T-helper 17 cell (primary cell): ENCODE data around the gene PPP3CA. TPM values are rescaled to one million over a fixed set of nuclear protein-coding genes. Genes with fewer than 3 reads are reported as not detected.

Experiments used
- ATAC-seq: fragments of 150-1000 bp; cut with Tn5 transposase; 2 replicates; pipeline ENCODE4 v1.10.0; 2021; ENCODE audit warnings: mild to moderate bottlenecking, moderate library complexity
- DNase-seq, 3 donors: peaks; one replicate each; pipeline versions ENCODE4 v3.0.0 to v3.0.0-alpha.2; 2020 to 2021
- H3K9me3 ChIP-seq: one replicate; pipeline ENCODE4 v1.7.0; 2013; ENCODE audit warnings: low read length, mild to moderate bottlenecking; ENCODE audit not compliant: control insufficient read depth, poor library complexity, severe bottlenecking
- H3K27ac Mint-ChIP-seq: one replicate; pipeline ENCODE4 v1.8.0; 2022; ENCODE audit warnings: mild to moderate bottlenecking, moderate library complexity, mixed read lengths
- H3K27me3 Mint-ChIP-seq: one replicate; pipeline ENCODE4 v1.8.0; 2022; ENCODE audit warnings: mixed read lengths
- H3K36me3 Mint-ChIP-seq: one replicate; pipeline ENCODE4 v1.8.0; 2022; ENCODE audit warnings: low read depth, mixed read lengths
- H3K4me1 Mint-ChIP-seq: one replicate; pipeline ENCODE4 v1.8.0; 2022; ENCODE audit warnings: mild to moderate bottlenecking, mixed read lengths
- H3K4me3 Mint-ChIP-seq: one replicate; pipeline ENCODE4 v1.8.0; 2022; ENCODE audit warnings: mild to moderate bottlenecking, moderate library complexity, mixed read lengths
- total RNA-seq, 4 donors: library from RNA in 2 of 4; stranded (reverse) in 2 of 4; gene quantifications; one replicate each; pipeline ENCODE4 v1.2.3 and lab custom pipeline; 2022 to 2026

The PPP3CA gene
- total RNA-seq, 2 donors from 2014 or later, result 28.4 to 36.9 TPM

DNA sequence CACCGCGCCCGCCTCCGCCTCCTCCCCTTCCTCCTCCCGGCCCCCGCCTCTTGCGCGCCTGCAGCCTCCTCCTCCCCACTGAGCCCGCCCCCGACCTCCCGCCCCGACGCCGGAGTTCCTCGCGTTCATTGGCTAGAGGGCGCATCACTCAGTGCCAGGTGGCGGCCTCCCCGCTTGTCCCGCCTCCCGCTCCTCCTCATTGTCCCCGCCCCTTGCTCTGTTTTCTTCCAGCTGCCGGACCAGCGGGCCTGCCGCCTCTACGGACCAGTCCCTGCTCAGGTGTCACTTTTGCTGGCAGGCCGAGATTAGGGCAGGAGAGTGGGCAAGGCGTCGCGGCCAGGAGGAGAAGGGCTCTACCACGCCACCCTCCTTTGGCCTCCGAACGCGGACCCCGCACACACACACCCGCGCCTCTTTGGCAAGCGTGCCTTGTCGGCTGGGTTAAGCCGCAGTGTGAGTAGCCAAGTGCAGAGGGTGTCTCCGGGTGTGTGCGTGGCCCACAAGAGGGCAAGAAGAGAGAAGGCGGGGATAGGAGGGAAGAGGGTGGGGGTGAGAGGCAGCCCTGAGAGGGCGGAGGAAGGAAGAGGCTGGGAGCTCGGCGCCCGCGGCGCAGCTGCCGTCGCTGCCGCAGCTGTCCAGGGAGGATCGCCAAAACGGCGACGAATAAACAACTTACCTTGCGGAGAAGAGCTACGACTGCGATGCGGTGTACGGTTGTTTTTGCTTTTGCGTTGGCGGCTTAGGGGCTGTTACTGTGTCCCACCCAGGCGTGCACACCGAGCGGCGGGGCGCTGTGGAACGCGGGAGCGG is 436 bp upstream of the PPP3CA start:
- peak; percentile 99 for DNase-seq
- Mint-ChIP-seq H3K4me1 (peaks cover 30% of the 10 kb centered on the region), H3K36me3 (peaks cover 6% of the 10 kb centered on the region), H3K27me3 (no peaks in the 10 kb centered on the region), H3K4me3 (peak overlapping the region; percentile 97), H3K27ac (peak overlapping the region; percentile 92)
- peak; percentile 86 for ATAC-seq
- H3K9me3 ChIP-seq, result no peaks in the 10 kb centered on the region

DNA sequence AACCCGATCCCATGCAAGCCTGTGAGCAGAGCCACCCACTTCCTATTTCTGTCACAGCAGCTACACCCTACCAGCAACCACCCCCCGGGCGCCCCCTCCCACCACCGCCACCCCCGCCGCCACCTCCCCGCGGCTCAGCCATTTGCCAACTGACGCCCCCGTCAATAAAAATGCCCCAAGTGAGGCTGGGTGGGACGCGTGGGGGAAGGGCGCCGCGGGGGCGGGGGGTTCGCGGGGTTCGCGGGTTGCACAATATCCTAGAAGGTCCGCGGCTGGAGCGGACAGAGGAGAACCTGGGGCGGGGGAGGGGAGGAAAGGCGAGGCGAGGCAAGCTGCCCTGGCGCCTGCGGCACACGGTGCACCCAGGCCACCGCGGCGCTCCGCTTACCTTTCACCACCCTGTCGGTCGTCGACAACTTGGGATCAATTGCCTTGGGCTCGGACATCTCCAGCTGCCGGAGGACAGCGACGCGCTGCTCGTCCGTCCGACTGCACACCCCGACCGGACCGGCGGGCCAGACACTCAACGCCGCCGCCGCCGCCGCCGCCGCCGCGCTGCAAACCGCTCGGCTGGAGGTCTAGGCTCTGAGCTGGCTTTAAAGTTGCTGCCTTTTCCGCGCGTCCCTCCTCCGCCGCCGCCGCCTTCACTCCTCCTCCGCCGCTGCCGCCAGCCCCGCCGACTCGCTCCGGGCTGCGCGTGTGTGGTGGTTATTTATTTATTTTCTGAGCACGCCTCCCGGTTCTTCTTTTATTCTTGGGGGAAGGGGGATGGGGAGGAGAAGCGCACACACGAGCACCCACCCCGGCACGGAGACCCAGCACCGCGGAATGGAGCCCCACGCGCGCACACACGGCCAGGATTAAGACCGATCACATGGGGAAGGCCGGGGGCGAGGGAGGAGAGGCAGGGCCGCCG is 717 bp downstream of the PPP3CA start:
- Mint-ChIP-seq H3K36me3 (peaks cover 6% of the 10 kb centered on the region), H3K4me1 (peaks cover 33% of the 10 kb centered on the region), H3K27ac (peak overlapping the region; percentile 94), H3K27me3 (no peaks in the 10 kb centered on the region), H3K4me3 (peak overlapping the region; percentile 97)
- no peaks in the 10 kb centered on the region for H3K9me3 ChIP-seq
- DNase-seq (peak; percentile 48 to 61 (median 54)), ATAC-seq (peak; percentile 38)

DNA sequence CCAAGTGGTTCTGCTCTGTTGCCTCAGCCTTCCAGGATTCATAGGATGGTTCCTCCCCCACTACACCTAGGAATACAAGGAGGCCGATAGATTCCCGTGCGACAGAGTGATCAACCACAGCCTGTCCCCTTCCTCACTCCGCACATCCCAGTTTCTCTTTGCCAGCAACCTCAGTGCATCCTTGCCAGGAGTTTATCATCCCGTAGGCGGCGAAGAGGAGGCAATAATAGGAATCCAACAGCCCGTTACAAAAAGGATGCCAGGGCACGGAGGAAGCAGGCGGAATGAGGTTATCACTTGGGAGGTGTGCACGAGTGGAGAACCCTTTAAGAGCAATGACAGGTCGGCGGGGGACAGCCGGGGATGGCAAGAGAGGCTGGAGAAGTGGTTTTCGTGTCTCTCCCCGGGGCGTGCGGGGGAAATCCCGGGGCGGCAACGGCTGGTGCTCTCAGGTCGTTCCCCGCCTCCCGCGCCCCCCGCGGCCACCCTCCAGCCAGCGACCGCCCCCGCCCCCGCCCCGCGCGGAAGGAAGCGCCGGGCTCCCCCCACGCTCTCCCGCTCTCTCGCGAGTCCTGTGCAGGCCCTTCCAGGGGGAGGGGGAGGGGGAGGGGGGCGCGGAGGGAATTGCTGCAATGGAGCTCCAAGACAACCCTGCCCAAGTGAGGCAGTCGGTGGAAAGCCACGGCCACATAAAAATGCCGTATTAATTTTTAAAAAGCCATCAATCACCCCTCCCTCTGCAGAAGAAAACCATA is 1.6 kb downstream of the PPP3CA start:
- Mint-ChIP-seq H3K36me3 (peaks cover 6% of the 10 kb centered on the region), H3K27me3 (no peaks in the 10 kb centered on the region), H3K27ac (peak overlapping the region; percentile 94), H3K4me3 (peak overlapping the region; percentile 97), H3K4me1 (peaks cover 37% of the 10 kb centered on the region)
- peak; percentile 37 to 74 (median 72) for DNase-seq
- peak; percentile 4 for ATAC-seq
- H3K9me3 ChIP-seq, result no peaks in the 10 kb centered on the region

DNA sequence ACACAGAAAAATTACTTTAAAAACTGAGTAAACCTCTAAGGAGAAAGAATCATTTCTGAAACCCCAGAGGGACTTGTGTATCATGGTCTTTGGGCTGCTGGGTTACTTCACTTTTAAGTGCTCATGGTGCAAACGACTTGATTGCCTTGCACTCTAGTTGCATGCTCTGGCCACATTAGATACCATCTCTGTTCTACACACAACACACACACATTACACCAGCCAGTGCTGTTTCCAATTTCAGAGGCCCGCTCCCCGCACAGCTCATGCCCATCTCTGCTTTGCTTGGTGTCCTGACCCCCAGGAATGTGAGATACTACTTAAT is 2.1 kb downstream of the PPP3CA start:
- no peaks in the 10 kb centered on the region for H3K27me3 Mint-ChIP-seq
- peak overlapping the region; percentile 94 for H3K27ac Mint-ChIP-seq
- H3K4me3 Mint-ChIP-seq, result peak overlapping the region; percentile 97
- H3K9me3 ChIP-seq, result no peaks in the 10 kb centered on the region
- peaks cover 6% of the 10 kb centered on the region for H3K36me3 Mint-ChIP-seq
- DNase-seq (no peak), ATAC-seq (no peak)
- peaks cover 38% of the 10 kb centered on the region for H3K4me1 Mint-ChIP-seq

DNA sequence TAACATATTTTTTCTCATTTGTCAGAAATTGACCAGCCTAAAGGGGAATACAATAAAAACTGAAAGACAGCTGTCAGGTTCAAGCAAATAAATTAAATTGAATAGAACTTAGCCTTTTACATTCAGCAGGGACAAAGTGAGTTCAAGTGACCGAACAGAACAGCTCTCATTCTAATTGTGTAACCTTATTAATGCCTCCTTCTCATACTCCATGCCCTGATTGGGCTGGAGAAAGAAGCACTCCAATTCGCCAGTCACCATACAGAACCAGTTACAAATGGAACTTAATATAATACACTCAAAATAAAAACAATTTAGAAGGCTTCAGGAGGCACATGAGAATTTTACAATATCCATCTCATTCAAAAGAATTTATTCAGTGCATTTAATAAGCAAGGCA is 8.0 kb downstream of the PPP3CA start:
- Mint-ChIP-seq H3K4me1 (peaks cover 52% of the 10 kb centered on the region), H3K4me3 (no peak overlapping the region), H3K36me3 (no peaks in the 10 kb centered on the region), H3K27me3 (no peaks in the 10 kb centered on the region), H3K27ac (peak overlapping the region; percentile 39)
- DNase-seq (no peak), ATAC-seq (no peak)
- no peaks in the 10 kb centered on the region for H3K9me3 ChIP-seq

DNA sequence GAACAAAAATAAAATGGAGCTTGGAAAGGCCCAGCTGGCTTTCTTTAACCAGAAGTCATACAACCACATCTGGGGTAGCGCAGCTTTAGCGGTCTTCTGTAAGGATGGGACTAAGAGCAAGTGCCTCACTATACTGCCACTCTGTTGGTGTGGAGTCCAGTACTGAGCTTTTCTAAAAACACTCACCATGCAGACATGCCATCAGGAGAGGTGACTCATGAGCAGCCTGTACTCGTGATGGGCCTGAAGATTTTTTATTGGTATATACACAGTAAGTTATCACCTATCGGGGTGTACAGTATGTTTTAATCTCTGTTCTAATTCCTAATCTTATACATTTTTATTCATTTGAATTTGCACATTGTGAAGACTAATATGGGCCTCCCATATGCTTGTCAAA is 9.6 kb downstream of the PPP3CA start:
- Mint-ChIP-seq H3K4me1 (peaks cover 47% of the 10 kb centered on the region), H3K27ac (peak overlapping the region; percentile 39), H3K4me3 (no peak overlapping the region), H3K36me3 (no peaks in the 10 kb centered on the region), H3K27me3 (no peaks in the 10 kb centered on the region)
- DNase-seq (no peak), ATAC-seq (peak; percentile 30)
- H3K9me3 ChIP-seq, result no peaks in the 10 kb centered on the region

DNA sequence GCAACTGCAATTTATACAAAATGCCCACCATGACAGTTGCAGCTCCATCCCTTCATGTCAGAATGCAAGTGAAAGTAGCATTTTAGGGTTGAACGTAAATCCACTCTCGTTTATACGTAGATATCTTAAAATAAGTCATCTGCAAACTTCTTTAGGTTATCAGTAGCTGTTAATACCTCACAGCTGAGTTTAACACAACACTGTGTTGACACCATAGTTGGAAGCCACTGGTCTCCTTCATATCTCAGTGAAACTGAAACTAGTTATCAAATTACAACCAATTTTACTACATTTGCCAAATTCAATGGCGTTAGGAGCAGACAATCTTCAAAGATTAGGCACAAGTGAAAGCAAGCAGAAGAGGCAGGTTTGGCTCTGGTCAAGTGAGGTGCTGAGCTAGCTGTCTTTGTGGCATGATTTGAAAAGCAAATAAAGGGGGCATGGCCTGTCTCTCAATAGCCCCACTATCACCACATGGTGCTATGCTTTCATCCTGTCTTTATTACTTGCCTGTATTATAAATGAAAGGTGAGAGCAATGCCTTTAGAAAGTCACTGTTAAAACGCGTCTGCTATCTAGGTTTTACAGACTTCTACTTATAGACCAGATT is 12.3 kb downstream of the PPP3CA start:
- Mint-ChIP-seq H3K27ac (peak overlapping the region; percentile 51), H3K4me3 (peak overlapping the region; percentile 39), H3K27me3 (no peaks in the 10 kb centered on the region), H3K4me1 (peaks cover 51% of the 10 kb centered on the region), H3K36me3 (no peaks in the 10 kb centered on the region)
- ATAC-seq (peak; percentile 29), DNase-seq (no peak)
- no peaks in the 10 kb centered on the region for H3K9me3 ChIP-seq

DNA sequence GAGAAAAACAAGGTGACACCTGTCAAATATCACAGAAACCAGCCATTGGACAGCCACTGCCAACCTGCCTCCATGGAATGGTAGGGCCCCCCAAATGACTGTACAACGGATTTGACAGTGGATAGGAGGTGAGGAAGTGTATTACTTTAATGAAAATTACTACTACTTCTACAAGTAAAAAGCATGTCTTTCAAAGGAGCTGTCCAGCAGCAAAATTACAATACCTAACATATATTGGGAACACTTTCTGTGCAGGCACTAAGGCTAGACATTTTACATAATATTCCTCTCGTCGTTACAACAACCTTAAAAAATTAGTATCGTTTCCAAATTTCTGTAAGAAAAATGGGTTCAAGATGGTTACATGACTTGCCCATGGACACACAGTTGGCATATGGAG is 14.9 kb downstream of the PPP3CA start:
- no peaks in the 10 kb centered on the region for H3K9me3 ChIP-seq
- Mint-ChIP-seq H3K27ac (no peak overlapping the region), H3K36me3 (no peaks in the 10 kb centered on the region), H3K27me3 (no peaks in the 10 kb centered on the region), H3K4me1 (peaks cover 47% of the 10 kb centered on the region), H3K4me3 (no peak overlapping the region)
- no peak for ATAC-seq
- DNase-seq, result no peak

DNA sequence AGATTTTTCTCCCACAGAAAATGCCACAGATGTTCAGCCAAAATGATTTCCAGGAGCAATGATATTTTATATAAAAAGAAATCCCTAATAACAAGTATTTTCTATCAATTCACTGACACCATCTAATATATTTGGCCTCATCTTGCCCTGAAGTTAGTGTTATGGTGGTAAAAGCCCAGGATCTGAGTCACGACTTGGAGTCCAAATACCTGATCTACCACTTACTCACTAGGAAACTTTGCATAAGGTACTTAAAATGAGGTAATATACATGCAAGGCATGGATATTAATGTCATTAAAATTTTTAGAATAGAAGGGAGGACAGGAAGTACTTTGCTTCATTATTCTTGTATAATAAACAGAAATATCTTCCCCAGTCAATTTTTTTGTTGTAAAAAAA is 16.3 kb downstream of the PPP3CA start:
- Mint-ChIP-seq H3K27ac (peak overlapping the region; percentile 32), H3K4me1 (peaks cover 45% of the 10 kb centered on the region), H3K36me3 (no peaks in the 10 kb centered on the region), H3K27me3 (no peaks in the 10 kb centered on the region), H3K4me3 (no peak overlapping the region)
- DNase-seq (no peak), ATAC-seq (no peak)
- no peaks in the 10 kb centered on the region for H3K9me3 ChIP-seq

DNA sequence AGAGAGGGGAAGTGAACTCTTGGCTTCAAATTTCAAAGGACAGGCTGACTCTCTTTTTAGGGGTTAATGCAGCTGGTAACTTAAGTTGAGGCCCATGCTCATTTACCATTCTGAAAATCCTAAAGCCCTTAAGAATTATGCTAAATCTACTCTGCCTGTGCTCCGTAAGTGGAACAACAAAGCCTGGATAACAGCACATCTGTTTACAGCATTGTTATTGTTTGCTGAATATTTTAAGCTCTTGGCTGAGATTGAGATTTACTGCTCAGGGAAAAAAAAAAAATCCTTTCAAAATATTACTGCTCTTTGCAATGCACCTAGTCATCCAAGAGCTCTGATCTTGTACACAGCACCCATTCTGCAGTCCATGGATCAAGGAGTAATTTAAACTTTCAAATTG is 17.7 kb downstream of the PPP3CA start:
- H3K9me3 ChIP-seq, result no peaks in the 10 kb centered on the region
- H3K4me3 Mint-ChIP-seq, result no peak overlapping the region
- H3K27me3 Mint-ChIP-seq, result no peaks in the 10 kb centered on the region

DNA sequence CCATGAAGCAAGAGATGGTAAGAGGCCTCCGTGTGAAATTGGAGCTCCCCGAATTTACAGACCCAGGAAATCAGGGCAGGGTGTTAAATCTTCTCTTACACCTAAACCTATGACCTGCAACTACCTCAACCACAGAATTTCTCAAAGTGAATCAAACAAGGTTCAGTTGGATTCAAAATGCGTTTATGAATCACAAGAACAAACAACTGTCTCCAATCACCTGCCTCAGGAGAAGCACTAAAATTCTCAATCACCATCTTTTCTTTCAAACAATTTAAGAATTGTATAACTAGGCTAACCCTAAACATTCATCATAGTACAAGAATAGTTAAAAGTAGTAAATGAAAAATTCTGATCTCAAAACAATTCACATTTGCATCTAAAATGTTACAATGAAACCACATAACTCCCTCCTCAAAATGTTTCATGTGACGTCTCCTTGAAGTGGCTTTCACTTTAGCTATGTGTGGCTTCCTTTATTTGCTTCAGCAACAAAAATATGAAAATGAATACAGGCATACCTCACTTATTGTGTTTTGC is 19.2 kb downstream of the PPP3CA start:
- Mint-ChIP-seq H3K4me1 (peaks cover 34% of the 10 kb centered on the region), H3K27ac (peak overlapping the region; percentile 92), H3K4me3 (peak overlapping the region; percentile 77), H3K27me3 (no peaks in the 10 kb centered on the region), H3K36me3 (no peaks in the 10 kb centered on the region)
- ATAC-seq (peak; percentile 89), DNase-seq (no peak)
- no peaks in the 10 kb centered on the region for H3K9me3 ChIP-seq

More for the DNA sequence above, 17.7 kb downstream of the PPP3CA start:
- peaks cover 36% of the 10 kb centered on the region for H3K4me1 Mint-ChIP-seq
- DNase-seq (no peak), ATAC-seq (no peak)
- H3K27ac Mint-ChIP-seq, result no peak overlapping the region
- H3K36me3 Mint-ChIP-seq, result no peaks in the 10 kb centered on the region

DNA sequence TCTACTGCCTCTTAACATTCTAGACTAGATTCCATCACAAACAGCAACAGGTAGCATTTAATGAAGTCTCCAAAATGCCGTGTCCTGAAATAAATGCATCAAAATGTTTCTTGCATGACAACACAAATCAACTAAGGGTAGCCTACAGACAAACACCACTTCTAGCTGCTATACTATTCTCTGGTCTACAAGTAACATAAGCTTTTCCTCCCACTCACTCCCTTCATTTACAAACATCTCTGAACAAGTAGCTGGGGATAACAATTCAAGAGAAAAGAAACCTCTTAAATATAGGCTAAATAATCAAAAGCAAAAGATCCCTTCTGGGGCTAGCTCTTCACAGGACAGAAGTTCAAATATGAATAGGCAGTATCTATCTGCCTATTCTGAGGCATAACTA is 20.8 kb downstream of the PPP3CA start:
- peak overlapping the region; percentile 15 for H3K4me3 Mint-ChIP-seq
- ATAC-seq, result no peak
- H3K9me3 ChIP-seq, result no peaks in the 10 kb centered on the region
- no peaks in the 10 kb centered on the region for H3K36me3 Mint-ChIP-seq
- H3K4me1 Mint-ChIP-seq, result peaks cover 39% of the 10 kb centered on the region
- no peak for DNase-seq
- peak overlapping the region; percentile 92 for H3K27ac Mint-ChIP-seq
- no peaks in the 10 kb centered on the region for H3K27me3 Mint-ChIP-seq
